ENCODE data around the gene SEMA7A. TPM values are rescaled to one million over a fixed set of nuclear protein-coding genes. Genes with fewer than 3 reads are reported as not detected.
"Not testable (repeated sequence)": the region's sequence is repeated elsewhere in the genome, so short reads cannot be mapped to it uniquely, and the experiment has no call there.

Gene SEMA7A
- total RNA-seq, 3 donors from 2014 or later = 1.6 to 3.7 (median 3.0) TPM

- intact Hi-C loops (cut with DNase I, micrococcal nuclease) = no loop called here
- ATAC-seq (peak; percentile 100), DNase-seq (peak; percentile 98 to 99 (median 98))
- no peaks in the 10 kb centered on the region for H3K9me3 ChIP-seq
- no peaks in the 10 kb centered on the region for H3K36me3 ChIP-seq (ENCODE audit: low read depth)
- H3K4me3 ChIP-seq = peak within 1 kb of the TSS; percentile 40
- TF ChIP-seq CTCF (IDR thresholded peaks at IDR 0.05) = no peak
- peaks cover 12% of the 10 kb centered on the region for H3K4me1 ChIP-seq (ENCODE audit: low read depth)
Observed at GRCh38 chr15:74460871-74461846, 27.4 kb upstream of the SEMA7A start, which contains the start of gene UBL7. Gene UBL7, minus strand, starts transcription at chr15:74461160. Its CDS starts 2,293 bp downstream, at chr15:74458867.

- H3K4me3 ChIP-seq = peak overlapping the region; percentile 40
- H3K9me3 ChIP-seq = no peaks in the 10 kb centered on the region
- H3K4me1 ChIP-seq (ENCODE audit: low read depth) = peaks cover 12% of the 10 kb centered on the region
- no peak for ATAC-seq
- no peak for DNase-seq
- no peaks in the 10 kb centered on the region for H3K36me3 ChIP-seq (ENCODE audit: low read depth)
- intact Hi-C loops (cut with DNase I, micrococcal nuclease) = no loop called here
- no peak for TF ChIP-seq CTCF (IDR thresholded peaks at IDR 0.05)
Observed at GRCh38 chr15:74460298-74460697, 26.5 kb upstream of the SEMA7A start.

- H3K4me1 ChIP-seq (ENCODE audit: low read depth) = peaks cover 12% of the 10 kb centered on the region
- H3K36me3 ChIP-seq (ENCODE audit: low read depth); H3K9me3 ChIP-seq; intact Hi-C loops (cut with DNase I, micrococcal nuclease); DNase-seq; ATAC-seq; H3K4me3 ChIP-seq: not testable (repeated sequence)
Observed at GRCh38 chr15:74459798-74460197, 26.0 kb upstream of the SEMA7A start.

- peaks cover 12% of the 10 kb centered on the region for H3K4me1 ChIP-seq (ENCODE audit: low read depth)
- H3K4me3 ChIP-seq = no peak overlapping the region
- no peak for TF ChIP-seq CTCF (IDR thresholded peaks at IDR 0.05)
- no peak for DNase-seq
- no peaks in the 10 kb centered on the region for H3K9me3 ChIP-seq
- H3K36me3 ChIP-seq (ENCODE audit: low read depth) = no peaks in the 10 kb centered on the region
- intact Hi-C loops (cut with DNase I, micrococcal nuclease) = no loop called here
- no peak for ATAC-seq
Observed at GRCh38 chr15:74458473-74458872, 24.7 kb upstream of the SEMA7A start.

- ATAC-seq; DNase-seq; H3K36me3 ChIP-seq (ENCODE audit: low read depth); intact Hi-C loops (cut with DNase I, micrococcal nuclease); H3K4me1 ChIP-seq (ENCODE audit: low read depth); H3K9me3 ChIP-seq; H3K4me3 ChIP-seq: not testable (repeated sequence)
Observed at GRCh38 chr15:74457036-74457435, 23.3 kb upstream of the SEMA7A start.

DNA sequence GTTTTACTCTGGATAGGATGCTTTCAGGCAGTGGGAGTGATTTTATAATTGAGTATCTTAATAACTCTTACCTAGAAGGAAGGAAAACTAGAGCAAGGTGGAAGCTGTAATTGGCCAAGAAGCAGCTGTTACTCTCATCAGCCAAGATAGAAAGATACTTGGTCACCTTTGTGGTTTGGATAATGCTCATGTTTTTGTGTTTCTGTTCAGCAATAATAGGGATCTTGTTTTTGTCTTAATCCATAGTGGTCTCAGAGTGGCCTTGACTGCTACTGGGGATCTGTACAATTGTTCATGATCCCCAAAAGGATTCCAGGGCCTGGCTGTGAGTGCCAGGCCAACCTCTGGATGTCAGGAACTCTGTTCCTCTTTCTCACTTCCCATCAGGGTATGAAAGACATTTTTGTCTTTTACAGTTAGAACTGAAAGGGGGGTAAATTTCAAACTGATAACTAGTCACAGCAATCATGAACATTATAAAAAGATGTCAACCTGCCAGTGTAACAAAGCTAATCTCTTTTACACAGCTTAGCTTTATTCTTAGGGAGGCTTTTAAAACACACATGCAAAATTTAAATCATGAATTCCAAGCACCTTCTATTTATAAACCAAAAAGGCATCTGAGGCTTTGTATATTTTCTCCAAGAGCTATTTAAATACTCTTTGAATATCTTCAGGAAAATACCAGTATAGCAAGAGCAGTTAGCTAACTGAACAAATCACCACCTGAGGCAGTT lies 21.2 kb upstream of the SEMA7A start:
- Histone ChIP-seq H3K4me1 (ENCODE audit: low read depth) (no peaks in the 10 kb centered on the region), H3K9me3 (no peaks in the 10 kb centered on the region), H3K4me3 (no peak overlapping the region), H3K36me3 (ENCODE audit: low read depth) (peaks cover 6% of the 10 kb centered on the region)
- intact Hi-C loops (cut with DNase I, micrococcal nuclease) = no loop called here
- ATAC-seq = no peak
- TF ChIP-seq CTCF (IDR thresholded peaks at IDR 0.05) = no peak
- DNase-seq = no peak
